HG03558 (cell line): Measurements from ENCODE around the gene HERC4.

Experiments used
- ATAC-seq: cut with Tn5 transposase; IDR thresholded peaks from one replicate; pipeline ENCODE4 v1.9.1; 2021; ENCODE audit warnings: moderate number of reproducible peaks; ENCODE audit not compliant: unreplicated experiment; ENCODE audit errors: extremely low read depth

Gene HERC4

DNA sequence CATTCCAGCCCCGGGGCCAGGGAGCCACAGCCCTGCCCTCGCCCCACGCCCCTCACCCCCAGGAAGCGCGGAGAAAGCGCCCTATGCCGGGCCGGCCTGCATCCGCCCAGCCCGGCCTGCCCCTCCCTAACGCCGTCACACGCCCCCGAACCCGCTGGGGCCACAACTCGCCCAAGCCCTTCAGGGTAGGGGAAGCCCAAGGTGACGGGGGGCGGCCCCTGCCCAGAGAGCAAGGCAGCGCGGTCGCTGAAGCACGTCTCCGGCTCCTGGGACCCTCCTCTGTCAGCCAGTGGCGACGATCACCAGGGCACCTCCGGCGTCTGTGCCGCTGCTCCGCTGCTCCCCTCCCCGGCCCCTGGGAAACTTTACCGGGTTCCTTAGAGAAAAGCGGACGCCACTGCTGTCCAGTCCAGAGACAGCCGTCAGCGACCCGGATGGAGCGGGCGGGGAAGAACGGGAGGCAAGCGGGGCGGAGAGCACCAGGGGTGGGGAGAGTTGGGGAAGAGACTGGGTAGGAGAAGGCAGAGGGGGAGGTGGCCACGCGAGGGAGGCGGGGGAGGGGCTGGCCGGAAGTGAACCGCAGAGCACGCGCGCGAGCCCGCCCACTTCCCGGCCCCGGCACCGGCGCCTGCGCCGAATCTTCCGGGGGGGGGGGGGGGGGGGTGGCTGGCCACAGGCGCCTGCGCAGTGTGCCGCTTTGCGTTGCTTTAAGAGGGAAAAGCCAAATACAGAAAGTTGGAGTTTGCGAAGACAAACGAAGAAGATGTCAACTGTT lies at the start of gene HERC4:
Gene HERC4 (minus strand): TSS at position 509 of the 775 bp plus-strand sequence. CDS start 2,175 bp downstream, outside the sequence.
- peak; percentile 87 for ATAC-seq

DNA sequence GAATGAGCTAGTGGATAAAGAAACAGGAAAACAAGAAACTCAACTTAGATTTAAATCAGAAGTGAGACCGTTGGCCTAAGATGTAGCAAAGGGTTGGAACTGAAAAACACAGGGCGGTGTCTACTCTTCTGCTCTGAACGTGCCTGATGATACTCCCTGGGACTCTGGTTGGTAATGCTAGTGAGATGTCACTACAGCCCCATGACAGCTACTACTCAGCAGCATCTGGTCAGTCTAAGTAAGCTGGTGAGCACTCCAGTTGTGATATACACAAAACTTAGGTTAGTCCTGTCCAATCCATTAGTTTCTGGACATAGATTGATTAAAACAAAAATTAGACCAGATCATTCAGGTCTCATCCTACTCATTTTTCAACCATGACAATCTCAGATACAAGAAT lies 49.6 kb upstream of the HERC4 start:
- ATAC-seq: no peak

- no peak for ATAC-seq
Observed at GRCh38 chr10:68121852-68122251, 46.8 kb upstream of the HERC4 start.

- ATAC-seq: no peak
Observed at GRCh38 chr10:68121020-68121743, 46.1 kb upstream of the HERC4 start.

- ATAC-seq: no peak
Observed at GRCh38 chr10:68118657-68119056, 43.6 kb upstream of the HERC4 start.

GRCh38 chr10:68112837-68113236 lies 37.8 kb upstream of the HERC4 start:
- ATAC-seq: no peak

- no peak for ATAC-seq
Observed at GRCh38 chr10:68111584-68111983, 36.5 kb upstream of the HERC4 start.

- ATAC-seq: no peak
Observed at GRCh38 chr10:68110027-68110426, 34.9 kb upstream of the HERC4 start.

GRCh38 chr10:68109331-68109730 lies 34.2 kb upstream of the HERC4 start, which contains the start of gene MYPN:
Gene MYPN (plus strand): TSS chr10:68109488. CDS start chr10:68121439, 11,951 bp downstream.
- ATAC-seq: no peak

DNA sequence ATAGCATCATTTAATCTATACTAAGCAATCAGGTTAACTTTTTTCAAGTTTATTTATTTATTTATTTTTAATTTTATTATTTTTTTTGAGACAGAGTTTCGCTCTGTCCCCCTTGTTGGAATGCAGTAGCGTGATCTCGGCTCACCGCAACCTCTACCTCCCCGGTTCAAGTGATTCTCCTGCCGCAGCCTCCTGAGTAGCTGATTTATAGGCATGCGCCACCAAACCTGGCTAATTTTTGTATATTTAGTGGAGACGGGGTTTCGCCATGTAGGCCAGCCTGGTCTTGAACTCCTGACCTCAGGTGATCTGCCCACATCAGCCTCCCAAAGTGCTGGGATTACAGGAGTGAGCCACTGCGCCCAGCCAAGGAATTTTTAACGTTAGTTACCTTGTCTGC lies 33.6 kb upstream of the HERC4 start:
- ATAC-seq: no peak

DNA sequence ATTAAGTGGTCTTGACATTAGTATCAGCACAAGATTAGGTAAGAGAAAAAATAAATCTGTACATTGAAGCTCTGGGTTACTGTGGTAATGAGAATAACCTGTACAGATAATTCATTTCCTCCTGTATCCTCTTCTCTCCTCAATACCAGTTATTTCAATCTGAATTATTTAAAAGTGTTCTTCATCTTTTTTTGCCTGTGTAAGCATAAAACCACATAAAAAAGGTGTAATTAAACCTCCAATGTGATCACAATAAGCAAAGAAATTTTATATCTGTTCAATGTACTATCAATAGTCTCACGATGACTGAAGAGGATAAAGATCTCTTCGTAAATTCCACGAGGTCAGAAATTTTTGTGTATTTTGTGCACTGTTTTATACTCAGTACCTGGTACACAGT lies 33.0 kb upstream of the HERC4 start:
- ATAC-seq: no peak

DNA sequence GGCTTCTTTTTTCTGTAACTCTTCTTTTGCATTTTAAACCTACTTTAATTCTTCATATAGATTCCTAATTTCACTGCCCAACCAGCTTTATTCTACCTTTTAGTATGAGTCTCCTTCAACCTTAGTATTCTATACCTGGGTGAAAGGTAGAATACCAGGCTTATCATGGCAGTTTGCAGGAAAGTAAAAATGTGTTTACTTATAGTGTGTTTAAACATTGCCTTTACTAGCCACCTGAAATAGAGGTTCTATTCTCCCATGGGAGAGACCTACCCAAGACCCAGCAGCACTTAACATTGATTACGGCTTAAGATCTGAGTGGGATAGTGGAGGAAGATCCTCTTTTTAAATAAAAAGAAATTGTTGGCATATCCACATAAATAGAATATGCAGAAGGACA lies 32.6 kb upstream of the HERC4 start:
- ATAC-seq: no peak

- ATAC-seq: no peak
Observed at GRCh38 chr10:68106656-68107055, 31.6 kb upstream of the HERC4 start.

- no peak for ATAC-seq
Observed at GRCh38 chr10:68105820-68106219, 30.7 kb upstream of the HERC4 start.

DNA sequence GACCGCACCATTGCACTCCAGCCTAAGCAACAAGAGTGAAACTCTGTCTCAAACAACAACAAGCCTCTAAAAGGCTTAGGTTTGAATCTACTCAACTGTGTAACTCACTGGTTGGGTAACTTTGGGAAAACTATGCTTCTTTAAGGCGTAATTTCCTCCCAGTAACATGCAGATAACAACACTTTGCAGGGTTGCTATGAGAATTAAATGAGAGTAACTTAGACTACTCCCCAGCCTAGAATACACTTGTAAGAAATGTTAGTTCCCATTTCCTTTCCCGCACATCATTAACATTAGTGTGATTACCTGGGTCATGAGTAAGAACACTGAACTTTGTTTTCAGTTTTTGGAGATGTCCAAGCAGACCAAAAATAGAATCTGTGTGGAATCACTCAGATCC lies 28.8 kb upstream of the HERC4 start:
- no peak for ATAC-seq

DNA sequence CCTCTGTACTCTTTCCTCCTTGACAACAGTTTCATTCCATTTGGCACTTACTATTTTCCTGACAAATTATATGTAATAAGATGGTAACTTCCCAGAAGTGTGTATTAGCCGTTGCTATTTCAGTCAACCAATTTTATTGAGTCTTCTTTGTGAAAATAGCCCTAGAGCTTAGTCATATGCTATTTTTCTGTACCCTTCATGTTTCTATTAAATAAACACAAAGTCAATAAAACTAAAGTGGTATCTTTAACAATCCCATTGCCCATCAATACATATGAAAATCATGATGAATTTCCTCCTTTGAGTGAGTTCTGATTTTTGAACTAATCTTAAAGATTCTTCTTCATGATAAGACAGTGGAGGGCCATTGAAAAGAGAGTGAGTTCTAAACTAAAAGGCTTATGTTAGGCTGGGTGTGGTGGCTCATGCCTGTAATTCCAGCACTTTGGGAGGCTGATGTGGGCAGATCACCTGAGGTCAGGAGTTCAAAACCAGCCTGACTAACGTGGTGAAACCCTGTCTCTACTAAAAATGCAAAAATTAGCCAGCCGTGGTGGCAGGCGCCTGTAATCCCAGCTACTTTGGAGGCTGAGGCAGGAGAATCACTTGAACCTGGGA lies 28.3 kb upstream of the HERC4 start:
- no peak for ATAC-seq

DNA sequence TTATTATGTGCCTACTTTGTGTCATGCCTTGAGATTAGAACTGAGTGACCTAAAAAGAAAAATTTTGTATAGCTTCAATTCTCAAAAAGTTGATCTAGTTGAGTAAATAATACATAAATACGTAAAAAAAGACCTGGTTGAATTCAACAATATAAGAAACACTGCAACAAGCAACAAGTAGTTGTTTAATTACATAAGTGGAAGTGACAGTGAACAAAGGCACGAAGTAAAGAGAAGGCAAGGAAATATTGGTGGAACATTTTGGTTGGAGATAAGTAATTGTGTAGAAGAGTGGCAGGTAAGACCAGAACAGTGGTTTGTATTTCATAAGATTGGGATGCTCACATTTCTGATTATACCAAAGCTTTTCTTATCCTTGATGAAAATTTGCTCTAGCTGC lies 26.0 kb upstream of the HERC4 start:
- ATAC-seq: no peak

GRCh38 chr10:68099736-68100135 lies 24.7 kb upstream of the HERC4 start:
- no peak for ATAC-seq

DNA sequence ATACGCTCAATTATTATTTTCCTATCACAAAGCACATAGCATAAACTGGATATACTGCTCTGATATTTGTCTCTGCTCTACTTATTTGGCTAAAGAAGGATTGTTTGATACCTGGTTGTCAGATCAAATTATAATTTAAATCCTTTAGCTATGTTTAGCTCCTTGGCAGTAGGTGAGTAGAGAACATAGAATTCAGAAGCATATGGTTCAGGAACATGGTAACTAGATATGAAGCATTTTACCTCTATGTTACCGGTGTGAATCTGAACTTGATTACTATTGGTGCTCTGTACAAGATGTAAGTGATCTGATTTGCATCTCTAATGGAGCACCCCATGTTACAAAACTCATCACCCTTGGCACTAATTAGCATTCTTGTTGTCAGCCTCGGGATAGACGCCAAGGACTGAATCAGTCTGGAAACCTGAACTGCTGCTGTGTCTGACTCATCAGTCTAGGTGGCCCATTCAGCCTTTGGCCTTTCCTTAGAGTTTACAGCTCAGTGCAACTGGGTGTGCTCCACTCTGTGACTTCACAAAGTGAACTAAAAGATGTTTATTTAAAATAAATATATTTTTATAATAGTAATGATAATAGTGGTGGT lies 21.9 kb upstream of the HERC4 start:
- ATAC-seq: no peak

GRCh38 chr10:68095153-68095552 lies 20.1 kb upstream of the HERC4 start:
- no peak for ATAC-seq

DNA sequence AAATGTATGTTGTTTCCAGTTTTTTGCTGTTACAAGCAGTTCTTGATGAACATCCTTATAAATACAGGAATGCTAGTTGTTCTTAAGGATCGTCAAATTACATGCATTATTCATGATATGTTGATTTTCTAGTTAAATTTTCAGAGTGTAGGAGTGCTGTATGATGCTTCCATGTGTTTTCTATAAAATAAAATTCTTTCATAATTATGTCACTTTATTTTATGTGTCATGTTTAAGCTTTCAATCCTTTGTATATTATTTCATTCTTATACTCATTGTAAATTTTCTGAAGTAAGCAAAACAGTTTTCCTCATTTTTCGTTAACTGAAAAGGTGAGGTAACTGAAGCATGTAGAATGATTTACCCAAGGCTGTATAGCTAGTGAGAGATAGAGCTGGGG lies 17.4 kb upstream of the HERC4 start:
- ATAC-seq: no peak
